GM12872 (cell line): Measurements from ENCODE around the gene CTNNA3.

ENCODE experiments used
- TF ChIP-seq, protein P1 (sequence below): IDR thresholded peaks from 3 replicates; pipeline ENCODE4 v1.5.1; 2011; ENCODE audit warnings: low read depth, mild to moderate bottlenecking, low read length, moderate library complexity; ENCODE audit not compliant: insufficient read depth

The CTNNA3 gene

DNA sequence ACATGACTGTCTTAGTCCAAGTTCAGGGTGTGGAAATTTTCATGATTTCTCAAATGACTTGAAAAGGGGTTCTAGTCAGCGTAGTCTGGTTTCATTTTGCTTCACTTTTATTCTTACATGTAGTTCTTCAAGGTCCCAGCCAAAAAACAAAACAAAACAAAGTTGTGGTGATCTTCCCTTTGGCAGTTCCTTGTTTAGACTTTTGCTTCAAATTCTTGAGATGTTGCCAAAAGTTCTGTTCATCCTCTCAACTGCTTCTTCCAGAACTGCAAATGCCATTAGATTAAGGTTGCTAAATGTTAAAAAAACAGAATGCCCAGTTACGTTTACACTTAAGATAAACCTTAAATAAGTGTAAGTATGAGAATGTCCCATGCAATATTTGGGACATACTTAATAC lies 1140.9 kb downstream of the CTNNA3 start:
- TF ChIP-seq, protein P1, sequence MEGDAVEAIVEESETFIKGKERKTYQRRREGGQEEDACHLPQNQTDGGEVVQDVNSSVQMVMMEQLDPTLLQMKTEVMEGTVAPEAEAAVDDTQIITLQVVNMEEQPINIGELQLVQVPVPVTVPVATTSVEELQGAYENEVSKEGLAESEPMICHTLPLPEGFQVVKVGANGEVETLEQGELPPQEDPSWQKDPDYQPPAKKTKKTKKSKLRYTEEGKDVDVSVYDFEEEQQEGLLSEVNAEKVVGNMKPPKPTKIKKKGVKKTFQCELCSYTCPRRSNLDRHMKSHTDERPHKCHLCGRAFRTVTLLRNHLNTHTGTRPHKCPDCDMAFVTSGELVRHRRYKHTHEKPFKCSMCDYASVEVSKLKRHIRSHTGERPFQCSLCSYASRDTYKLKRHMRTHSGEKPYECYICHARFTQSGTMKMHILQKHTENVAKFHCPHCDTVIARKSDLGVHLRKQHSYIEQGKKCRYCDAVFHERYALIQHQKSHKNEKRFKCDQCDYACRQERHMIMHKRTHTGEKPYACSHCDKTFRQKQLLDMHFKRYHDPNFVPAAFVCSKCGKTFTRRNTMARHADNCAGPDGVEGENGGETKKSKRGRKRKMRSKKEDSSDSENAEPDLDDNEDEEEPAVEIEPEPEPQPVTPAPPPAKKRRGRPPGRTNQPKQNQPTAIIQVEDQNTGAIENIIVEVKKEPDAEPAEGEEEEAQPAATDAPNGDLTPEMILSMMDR: no peak

DNA sequence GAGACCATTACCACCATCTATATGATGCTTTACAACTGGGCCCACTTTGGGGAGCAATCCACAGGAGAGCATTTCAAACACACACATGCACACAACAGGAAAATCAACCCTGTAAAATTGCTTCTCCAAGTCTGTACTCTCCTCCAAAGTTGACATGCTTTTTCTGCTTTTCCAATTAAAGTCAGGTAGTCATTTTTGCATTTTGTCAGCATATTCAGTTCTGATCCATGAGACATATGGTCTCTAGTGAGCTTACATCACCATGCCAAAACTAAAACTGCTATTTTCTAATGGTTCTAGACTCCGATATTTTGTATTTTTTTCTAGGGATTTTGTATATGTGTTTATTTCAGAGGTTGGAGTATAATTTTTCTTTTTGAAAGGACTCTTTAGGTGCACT lies 1143.7 kb downstream of the CTNNA3 start:
- TF ChIP-seq, protein P1: no peak

DNA sequence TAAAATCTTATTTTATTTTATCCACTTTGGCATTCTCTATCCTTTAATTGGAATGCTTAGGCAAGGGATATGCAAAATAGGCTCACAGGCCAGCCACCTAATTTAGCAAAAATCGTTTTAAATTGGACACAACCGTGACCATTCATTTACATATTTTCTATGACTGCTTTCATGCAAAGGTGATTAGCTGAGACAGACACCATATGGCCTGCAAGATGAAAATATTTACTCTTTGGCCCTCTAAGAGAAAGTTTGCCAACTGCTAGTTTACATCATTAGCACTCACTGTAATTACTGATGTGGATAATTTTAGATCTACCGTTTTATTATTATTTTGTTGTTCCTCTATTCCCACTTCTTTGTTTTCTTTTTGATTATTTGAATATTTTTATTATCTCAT lies 1145.6 kb downstream of the CTNNA3 start:
- TF ChIP-seq, protein P1: no peak

DNA sequence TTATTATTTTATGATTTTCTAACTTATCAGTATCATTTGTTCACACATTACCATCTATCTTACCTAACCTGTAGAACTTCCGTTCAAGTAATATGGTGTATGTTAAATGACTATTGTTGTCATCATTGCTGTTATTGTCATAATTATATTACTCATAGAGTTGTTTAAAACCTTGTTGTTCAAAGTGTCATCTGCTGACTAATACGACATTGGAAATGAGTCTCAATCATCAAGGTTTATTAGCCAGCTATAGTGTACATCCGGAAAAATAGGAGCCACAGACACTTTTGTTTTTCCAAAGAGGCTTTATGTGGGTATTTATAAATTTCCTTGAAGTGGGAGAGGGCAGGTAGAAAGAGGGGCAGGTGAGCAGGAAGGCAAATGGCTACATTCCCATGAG lies 1157.1 kb downstream of the CTNNA3 start:
- TF ChIP-seq, protein P1: no peak

DNA sequence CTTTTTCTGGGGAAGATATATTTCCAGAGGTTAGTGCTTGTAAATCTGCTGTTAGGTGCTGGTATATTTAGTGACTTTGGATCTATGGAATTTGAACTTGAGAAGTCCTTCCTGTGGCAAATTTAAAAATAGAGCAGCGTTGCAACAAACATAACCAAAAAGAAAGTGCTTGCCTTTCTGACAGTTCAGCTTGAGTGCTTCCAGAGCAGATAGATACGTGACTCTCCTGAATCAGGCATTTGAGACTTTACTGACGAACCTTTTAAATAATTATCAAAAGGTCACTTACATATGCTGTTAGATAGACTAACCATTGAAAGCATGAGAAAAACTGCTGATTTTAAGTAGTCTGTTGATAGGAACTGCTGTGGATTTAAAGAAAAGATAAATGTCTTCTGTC lies 1157.6 kb downstream of the CTNNA3 start:
- TF ChIP-seq, protein P1: no peak

DNA sequence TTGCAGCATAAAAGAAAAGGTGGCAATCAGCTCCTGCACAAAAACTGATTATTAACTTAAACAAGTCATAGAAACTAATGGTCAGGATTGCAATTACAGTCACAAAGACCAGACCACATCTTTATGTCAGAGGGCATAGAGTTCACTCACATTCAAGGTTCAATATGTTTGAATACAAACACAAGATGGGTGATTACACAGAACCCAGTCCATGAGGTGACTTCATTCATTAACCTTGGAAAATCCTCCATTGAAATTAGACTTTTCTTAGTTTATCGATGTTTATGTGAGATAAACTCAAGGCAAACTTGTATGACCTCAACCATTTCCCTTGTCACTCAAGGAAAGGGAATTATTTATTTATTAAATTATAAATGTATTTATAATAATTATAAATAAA lies 1158.8 kb downstream of the CTNNA3 start:
- TF ChIP-seq, protein P1: no peak

DNA sequence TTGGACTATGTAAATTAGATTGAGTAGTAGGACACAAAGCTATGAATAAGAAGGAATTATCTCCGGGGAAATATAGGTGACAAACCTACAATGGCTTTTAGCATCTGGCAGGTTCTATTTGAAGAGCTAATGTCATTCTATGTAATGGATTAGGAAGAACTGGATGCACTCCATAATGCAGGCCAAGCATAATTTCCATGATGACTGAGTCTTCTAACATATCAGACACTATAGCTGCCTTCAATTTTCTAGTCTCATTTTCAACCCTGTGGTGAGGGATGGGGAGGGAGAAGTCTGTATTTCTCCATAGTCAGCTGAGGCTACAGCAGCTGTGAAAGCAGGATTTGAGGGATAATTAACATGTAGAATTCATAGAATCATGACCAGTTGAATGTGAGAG lies 1160.6 kb downstream of the CTNNA3 start:
- TF ChIP-seq, protein P1: no peak

DNA sequence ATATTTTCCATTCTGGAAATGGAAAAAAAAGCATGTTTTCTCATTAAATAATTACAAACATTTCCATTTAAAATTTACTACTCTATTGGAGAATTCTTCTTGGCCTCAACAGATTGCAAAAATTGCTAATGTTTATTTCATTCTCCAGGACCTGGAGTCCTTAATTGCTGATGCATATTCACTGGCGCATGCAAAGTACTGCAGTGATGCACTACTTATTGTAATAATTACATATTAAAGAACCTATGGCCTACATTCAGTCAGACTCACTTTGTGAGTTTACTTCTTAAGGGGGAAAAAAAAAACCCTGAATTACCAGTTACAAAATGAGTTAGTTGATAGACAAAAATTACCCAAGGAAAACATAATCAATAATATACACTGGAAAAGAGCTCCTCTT lies 1161.1 kb downstream of the CTNNA3 start:
- TF ChIP-seq, protein P1: no peak
